Left renal cortex interstitium (tissue), 4 donors: Measurements from ENCODE around the gene RAB23. TPM values are rescaled to one million over a fixed set of nuclear protein-coding genes. Genes with fewer than 3 reads are reported as not detected.

Source experiments
- DNase-seq, 4 donors: peaks; one replicate each; pipeline ENCODE4 v3.0.0-alpha.2; 2013; ENCODE audit warnings: low read depth in 4 of 4, low spot score in 2 of 4, missing footprints in 1 of 4
- polyA plus RNA-seq, 4 donors: library from polyadenylated mRNA; unstranded; fragments of 120-200 nt; gene quantifications; one replicate each; pipeline ENCODE4 v1.2.1, GENCODE V29; 2013; ENCODE audit not compliant: insufficient read length in 4 of 4

RAB23 gene
- polyA plus RNA-seq, 4 donors = 32.0 to 44.5 (median 37.4) TPM

- DNase-seq = no peak
Observed at GRCh38 chr6:57193177-57193576, 28.9 kb downstream of the RAB23 start.

- DNase-seq = no peak
Observed at GRCh38 chr6:57190140-57190539, 32.0 kb downstream of the RAB23 start.

GRCh38 chr6:57183336-57183735 lies 38.8 kb downstream of the RAB23 start:
- DNase-seq = no peak

GRCh38 chr6:57182017-57182432 lies 40.1 kb downstream of the RAB23 start:
- no peak for DNase-seq

GRCh38 chr6:57180596-57180995 lies 41.5 kb downstream of the RAB23 start:
- no peak for DNase-seq

- no peak for DNase-seq
Observed at GRCh38 chr6:57177545-57178265, 44.4 kb downstream of the RAB23 start.

- DNase-seq = no peak
Observed at GRCh38 chr6:57174511-57174907, 47.6 kb downstream of the RAB23 start.

- DNase-seq = no peak
Observed at GRCh38 chr6:57173886-57174510, 48.1 kb downstream of the RAB23 start.

GRCh38 chr6:57173056-57173885 lies 48.8 kb downstream of the RAB23 start:
- peak in 1 of 4 donors; percentile 34 for DNase-seq

- peak; percentile 61 to 70 (median 68) for DNase-seq
Observed at GRCh38 chr6:57172136-57173055, 49.7 kb downstream of the RAB23 start, which contains the start of gene BAG2. TSS of gene BAG2 (plus strand) at chr6:57172326. CDS start at chr6:57172698, 372 bp downstream.

GRCh38 chr6:57165080-57165479 lies 57.0 kb downstream of the RAB23 start:
- DNase-seq = no peak

- DNase-seq = no peak
Observed at GRCh38 chr6:57163956-57164355, 58.2 kb downstream of the RAB23 start.

- DNase-seq = no peak
Observed at GRCh38 chr6:57162516-57162915, 59.6 kb downstream of the RAB23 start.

GRCh38 chr6:57162028-57162427 lies 60.1 kb downstream of the RAB23 start:
- DNase-seq = no peak

- DNase-seq = no peak
Observed at GRCh38 chr6:57159127-57159526, 63.0 kb downstream of the RAB23 start.

- no peak for DNase-seq
Observed at GRCh38 chr6:57158658-57159057, 63.4 kb downstream of the RAB23 start.

GRCh38 chr6:57147955-57148858 lies 73.9 kb downstream of the RAB23 start:
- no peak for DNase-seq

- DNase-seq = no peak
Observed at GRCh38 chr6:57147401-57147800, 74.7 kb downstream of the RAB23 start.

GRCh38 chr6:57143690-57144089 lies 78.4 kb downstream of the RAB23 start:
- DNase-seq = no peak
